Measurements from ENCODE around the gene SMC1A. TPM values are rescaled to one million over a fixed set of nuclear protein-coding genes. Genes with fewer than 3 reads are reported as not detected.

Gene SMC1A
- total and polyA plus RNA-seq, 10 of the 15 experiments (the other 5 are each of a cell fraction or from before 2014, with no cell fraction given) = 25.6 to 158 (median 78.0) TPM

DNA sequence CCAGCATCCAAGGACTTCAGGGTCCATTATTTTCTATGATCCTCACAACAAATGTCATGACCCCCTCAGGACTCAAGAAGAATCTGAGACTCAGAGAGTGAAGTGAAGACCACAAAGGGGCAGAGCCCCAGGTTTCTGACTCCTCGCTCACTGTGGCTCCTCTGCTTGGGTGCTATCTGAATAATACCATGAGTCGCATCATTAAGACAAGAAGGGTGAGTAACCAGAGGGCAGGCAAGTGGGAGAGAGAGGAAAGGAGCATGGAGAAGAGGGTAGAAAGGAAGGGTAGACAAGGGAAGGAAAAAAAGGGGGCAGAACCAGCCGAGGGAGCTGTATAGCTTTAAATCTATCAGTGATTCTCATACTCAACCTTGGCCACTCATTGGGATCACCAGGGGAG is 27.2 kb upstream of the SMC1A start:
- H2AFZ ChIP-seq (ENCODE audit: control insufficient read depth, low read depth, low read length) = no peak overlapping the region
- H3K27ac ChIP-seq (ENCODE audit: control insufficient read depth, insufficient read depth) = no peak overlapping the region
- H4K20me1 ChIP-seq (ENCODE audit: control insufficient read depth, insufficient read depth) = no peaks in the 10 kb centered on the region
- no peaks in the 10 kb centered on the region for H3K79me2 ChIP-seq (ENCODE audit: control insufficient read depth, insufficient read depth, low read length)
- CTCF ChIA-PET = interaction anchor here (6.6 to 7.0 kb wide), 2 partner anchors 131 to 137 kb away, joined by 88 to 89 read pairs; no protein-coding TSS in a partner anchor
- no peak overlapping the region for H3K4me3 ChIP-seq
- intact Hi-C loops (cut with micrococcal nuclease; ENCODE audit: unreplicated experiment) (no loop called here), in situ Hi-C loops (cut with MboI) (no loop called here)
- FAIRE-seq (no peak), DNase-seq (ENCODE audit: low read depth, low spot score) (no peak), ATAC-seq (no peak)
- H3K9ac ChIP-seq (ENCODE audit: control insufficient read depth, insufficient read depth, low read length) = no peak overlapping the region
- H3K27me3 ChIP-seq (replicated peaks in 1 of 2; ENCODE audit: control insufficient read depth in 2 of 2, insufficient read depth in 2 of 2, low read length in 1 of 2) = no peaks in the 10 kb centered on the region
- no peaks in the 10 kb centered on the region for H3K4me1 ChIP-seq (ENCODE audit: control insufficient read depth, insufficient read depth, low read length)
- RAD21 ChIA-PET (ENCODE audit: unreplicated experiment) = no interaction called here
- POLR2A ChIA-PET = no interaction called here
- SMC1A ChIA-PET (ENCODE audit: uncharacterized antibody, unreplicated experiment) = no interaction called here
- no peak overlapping the region for H3K4me2 ChIP-seq (ENCODE audit: control insufficient read depth, insufficient read depth)
- WGBS (ENCODE audit: insufficient coverage, insufficient replicate concordance, low lambda C conversion rate, missing lambda C conversion rate) = 33% methylated on average over 3 of the region's 3 CpGs
- H3K36me3 ChIP-seq (ENCODE audit: control insufficient read depth in 2 of 2, insufficient read depth in 2 of 2, low read length in 1 of 2) = no peaks in the 10 kb centered on the region
- BruUV-seq (replicated peaks) = no TSS peak
- H3K9me3 ChIP-seq (replicated peaks; ENCODE audit: control insufficient read depth, insufficient read depth, low read length) = no peaks in the 10 kb centered on the region
- TF ChIP-seq, protein P1, sequence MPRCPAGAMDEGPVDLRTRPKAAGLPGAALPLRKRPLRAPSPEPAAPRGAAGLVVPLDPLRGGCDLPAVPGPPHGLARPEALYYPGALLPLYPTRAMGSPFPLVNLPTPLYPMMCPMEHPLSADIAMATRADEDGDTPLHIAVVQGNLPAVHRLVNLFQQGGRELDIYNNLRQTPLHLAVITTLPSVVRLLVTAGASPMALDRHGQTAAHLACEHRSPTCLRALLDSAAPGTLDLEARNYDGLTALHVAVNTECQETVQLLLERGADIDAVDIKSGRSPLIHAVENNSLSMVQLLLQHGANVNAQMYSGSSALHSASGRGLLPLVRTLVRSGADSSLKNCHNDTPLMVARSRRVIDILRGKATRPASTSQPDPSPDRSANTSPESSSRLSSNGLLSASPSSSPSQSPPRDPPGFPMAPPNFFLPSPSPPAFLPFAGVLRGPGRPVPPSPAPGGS (IDR thresholded peaks at IDR 0.05; ENCODE audit: borderline replicate concordance, insufficient read depth, low read depth, low read length, poor library complexity, severe bottlenecking) = no peak
- TF ChIP-seq, protein P2, sequence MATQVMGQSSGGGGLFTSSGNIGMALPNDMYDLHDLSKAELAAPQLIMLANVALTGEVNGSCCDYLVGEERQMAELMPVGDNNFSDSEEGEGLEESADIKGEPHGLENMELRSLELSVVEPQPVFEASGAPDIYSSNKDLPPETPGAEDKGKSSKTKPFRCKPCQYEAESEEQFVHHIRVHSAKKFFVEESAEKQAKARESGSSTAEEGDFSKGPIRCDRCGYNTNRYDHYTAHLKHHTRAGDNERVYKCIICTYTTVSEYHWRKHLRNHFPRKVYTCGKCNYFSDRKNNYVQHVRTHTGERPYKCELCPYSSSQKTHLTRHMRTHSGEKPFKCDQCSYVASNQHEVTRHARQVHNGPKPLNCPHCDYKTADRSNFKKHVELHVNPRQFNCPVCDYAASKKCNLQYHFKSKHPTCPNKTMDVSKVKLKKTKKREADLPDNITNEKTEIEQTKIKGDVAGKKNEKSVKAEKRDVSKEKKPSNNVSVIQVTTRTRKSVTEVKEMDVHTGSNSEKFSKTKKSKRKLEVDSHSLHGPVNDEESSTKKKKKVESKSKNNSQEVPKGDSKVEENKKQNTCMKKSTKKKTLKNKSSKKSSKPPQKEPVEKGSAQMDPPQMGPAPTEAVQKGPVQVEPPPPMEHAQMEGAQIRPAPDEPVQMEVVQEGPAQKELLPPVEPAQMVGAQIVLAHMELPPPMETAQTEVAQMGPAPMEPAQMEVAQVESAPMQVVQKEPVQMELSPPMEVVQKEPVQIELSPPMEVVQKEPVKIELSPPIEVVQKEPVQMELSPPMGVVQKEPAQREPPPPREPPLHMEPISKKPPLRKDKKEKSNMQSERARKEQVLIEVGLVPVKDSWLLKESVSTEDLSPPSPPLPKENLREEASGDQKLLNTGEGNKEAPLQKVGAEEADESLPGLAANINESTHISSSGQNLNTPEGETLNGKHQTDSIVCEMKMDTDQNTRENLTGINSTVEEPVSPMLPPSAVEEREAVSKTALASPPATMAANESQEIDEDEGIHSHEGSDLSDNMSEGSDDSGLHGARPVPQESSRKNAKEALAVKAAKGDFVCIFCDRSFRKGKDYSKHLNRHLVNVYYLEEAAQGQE (IDR thresholded peaks at IDR 0.05; ENCODE audit: low read depth, low read length) = no peak
- TF ChIP-seq, protein P3, sequence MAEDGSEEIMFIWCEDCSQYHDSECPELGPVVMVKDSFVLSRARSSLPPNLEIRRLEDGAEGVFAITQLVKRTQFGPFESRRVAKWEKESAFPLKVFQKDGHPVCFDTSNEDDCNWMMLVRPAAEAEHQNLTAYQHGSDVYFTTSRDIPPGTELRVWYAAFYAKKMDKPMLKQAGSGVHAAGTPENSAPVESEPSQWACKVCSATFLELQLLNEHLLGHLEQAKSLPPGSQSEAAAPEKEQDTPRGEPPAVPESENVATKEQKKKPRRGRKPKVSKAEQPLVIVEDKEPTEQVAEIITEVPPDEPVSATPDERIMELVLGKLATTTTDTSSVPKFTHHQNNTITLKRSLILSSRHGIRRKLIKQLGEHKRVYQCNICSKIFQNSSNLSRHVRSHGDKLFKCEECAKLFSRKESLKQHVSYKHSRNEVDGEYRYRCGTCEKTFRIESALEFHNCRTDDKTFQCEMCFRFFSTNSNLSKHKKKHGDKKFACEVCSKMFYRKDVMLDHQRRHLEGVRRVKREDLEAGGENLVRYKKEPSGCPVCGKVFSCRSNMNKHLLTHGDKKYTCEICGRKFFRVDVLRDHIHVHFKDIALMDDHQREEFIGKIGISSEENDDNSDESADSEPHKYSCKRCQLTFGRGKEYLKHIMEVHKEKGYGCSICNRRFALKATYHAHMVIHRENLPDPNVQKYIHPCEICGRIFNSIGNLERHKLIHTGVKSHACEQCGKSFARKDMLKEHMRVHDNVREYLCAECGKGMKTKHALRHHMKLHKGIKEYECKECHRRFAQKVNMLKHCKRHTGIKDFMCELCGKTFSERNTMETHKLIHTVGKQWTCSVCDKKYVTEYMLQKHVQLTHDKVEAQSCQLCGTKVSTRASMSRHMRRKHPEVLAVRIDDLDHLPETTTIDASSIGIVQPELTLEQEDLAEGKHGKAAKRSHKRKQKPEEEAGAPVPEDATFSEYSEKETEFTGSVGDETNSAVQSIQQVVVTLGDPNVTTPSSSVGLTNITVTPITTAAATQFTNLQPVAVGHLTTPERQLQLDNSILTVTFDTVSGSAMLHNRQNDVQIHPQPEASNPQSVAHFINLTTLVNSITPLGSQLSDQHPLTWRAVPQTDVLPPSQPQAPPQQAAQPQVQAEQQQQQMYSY (CRISPR knock-in tag; IDR thresholded peaks at IDR 0.05) = no peak
- TF ChIP-seq, protein P4, sequence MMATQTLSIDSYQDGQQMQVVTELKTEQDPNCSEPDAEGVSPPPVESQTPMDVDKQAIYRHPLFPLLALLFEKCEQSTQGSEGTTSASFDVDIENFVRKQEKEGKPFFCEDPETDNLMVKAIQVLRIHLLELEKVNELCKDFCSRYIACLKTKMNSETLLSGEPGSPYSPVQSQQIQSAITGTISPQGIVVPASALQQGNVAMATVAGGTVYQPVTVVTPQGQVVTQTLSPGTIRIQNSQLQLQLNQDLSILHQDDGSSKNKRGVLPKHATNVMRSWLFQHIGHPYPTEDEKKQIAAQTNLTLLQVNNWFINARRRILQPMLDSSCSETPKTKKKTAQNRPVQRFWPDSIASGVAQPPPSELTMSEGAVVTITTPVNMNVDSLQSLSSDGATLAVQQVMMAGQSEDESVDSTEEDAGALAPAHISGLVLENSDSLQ (IDR thresholded peaks at IDR 0.05) = no peak
- TF ChIP-seq ZNF622 (IDR thresholded peaks at IDR 0.05) (no peak), CEBPB (IDR thresholded peaks at IDR 0.05; ENCODE audit: borderline replicate concordance in 1 of 2, low read depth in 2 of 2, low read length in 2 of 2) (no peak), TARDBP (IDR thresholded peaks at IDR 0.05; ENCODE audit: borderline replicate concordance) (no peak), DPF2 (IDR thresholded peaks at IDR 0.05) (no peak), PAX5 (IDR thresholded peaks at IDR 0.05; ENCODE audit: borderline replicate concordance, low read depth, low read length) (no peak), ZNF217 (IDR thresholded peaks at IDR 0.05) (no peak)
